Gastroesophageal sphincter (tissue), 4 donors: ENCODE results near the gene PDE4A. TPM values are rescaled to one million over a fixed set of nuclear protein-coding genes. Genes with fewer than 3 reads are reported as not detected.

Source experiments
- ATAC-seq: fragments of 150-250 bp; one replicate; pipeline ENCODE4 v1.9.1; 2016; ENCODE audit warnings: mild to moderate bottlenecking, moderate library complexity
- H3K27ac ChIP-seq, 4 donors: fragments of 200-600 bp; sonication (generic) in 3 of 4; 1 replicate in 3 of 4; 2 replicates in 1 of 4; pipeline ENCODE4 v1.5.1; 2016 to 2019
- H3K27me3 ChIP-seq: fragments of 200-600 bp; sonication (generic); one replicate; pipeline ENCODE4 v1.5.1; 2019
- H3K36me3 ChIP-seq, 2 donors: fragments of 200-600 bp; sonication (generic); one replicate each; pipeline ENCODE4 v1.5.1; 2019; ENCODE audit warnings: control low read depth in 1 of 2
- H3K4me1 ChIP-seq, 3 donors: fragments of 200-600 bp; sonication (generic); 1 replicate in 2 of 3; 2 replicates in 1 of 3; pipeline ENCODE4 v1.5.1; 2016 to 2019; ENCODE audit warnings: control low read depth in 2 of 3
- H3K4me3 ChIP-seq, 2 donors: fragments of 200-600 bp; sonication (generic); one replicate each; pipeline ENCODE4 v1.5.1; 2019; ENCODE audit warnings: mild to moderate bottlenecking in 1 of 2, moderate library complexity in 1 of 2
- H3K9me3 ChIP-seq, 3 donors: fragments of 200-600 bp; sonication (generic); one replicate each; pipeline ENCODE4 v1.5.1; 2017 to 2019; ENCODE audit warnings: control low read depth in 2 of 3
- CTCF ChIP-seq, 4 experiments: fragments of 200-600 bp in 2 of 4; fragments of 450-650 bp in 2 of 4; sonication (generic) in 1 of 4; IDR thresholded peaks; one replicate each; pipeline ENCODE4 v1.5.1; 2017 to 2019; ENCODE audit warnings: antibody characterized with exemption in 4 of 4, mild to moderate bottlenecking in 2 of 4, moderate library complexity in 2 of 4
- EP300 ChIP-seq: sonication (generic); formaldehyde crosslinking; IDR thresholded peaks from one replicate; pipeline ENCODE4 v1.6.1; 2017; ENCODE audit warnings: antibody characterized with exemption, mild to moderate bottlenecking
- POLR2A ChIP-seq, 2 donors: fragments of 450-650 bp; IDR thresholded peaks; one replicate each; pipeline ENCODE4 v1.6.1; 2017; ENCODE audit warnings: antibody characterized with exemption in 2 of 2, mild to moderate bottlenecking in 2 of 2, moderate library complexity in 1 of 2
- POLR2AphosphoS5 ChIP-seq: sonication (generic); formaldehyde crosslinking; IDR thresholded peaks from one replicate; pipeline ENCODE4 v1.6.1; 2017; ENCODE audit warnings: antibody characterized with exemption
- WGBS, 2 donors: methylation state at CpG; one replicate each; pipeline ENCODE4 v1.1.5; 2018; ENCODE audit warnings: low coverage in 1 of 2; 5-methylcytosine and 5-hydroxymethylcytosine counted together
- total RNA-seq, 4 donors: library from RNA; depleted of rRNA; stranded (reverse); fragments of >200 nt; gene quantifications; one replicate each; pipeline ENCODE4 v1.1.0, GENCODE V29; 2016

Gene PDE4A
- total RNA-seq, 4 donors from 2014 or later, result 7.3 to 22.5 (median 10.0) TPM

DNA sequence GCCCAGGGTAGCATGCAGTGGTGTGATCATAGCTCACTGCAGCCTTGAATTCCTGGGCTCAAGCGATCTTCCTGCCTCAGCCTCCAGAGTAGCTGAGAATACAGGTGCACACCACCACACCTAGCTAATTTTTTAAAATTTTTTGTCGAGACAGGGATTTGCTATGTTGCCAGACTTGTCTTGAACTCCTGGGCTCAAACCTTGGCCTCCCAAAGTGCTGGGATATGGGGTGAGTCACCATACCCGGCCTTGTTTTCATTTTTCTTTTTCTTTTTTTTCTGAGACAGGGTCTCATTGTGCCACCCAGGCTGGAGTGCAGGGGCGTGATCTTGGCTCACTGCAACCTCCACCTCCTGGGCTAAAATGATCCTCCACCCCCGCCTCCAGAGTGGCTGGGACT is 44.1 kb downstream of the PDE4A start:
- Histone ChIP-seq H3K36me3 (peaks cover 0 to 59% of the 10 kb centered on the region in 2 donors), H3K4me1 (peaks cover 0 to 15% (median 6%) of the 10 kb centered on the region in 3 donors), H3K27me3 (no peaks in the 10 kb centered on the region), H3K9me3 (no peaks in the 10 kb centered on the region), H3K27ac (no peak overlapping the region), H3K4me3 (no peak overlapping the region)
- 87% methylated on average over 4 of the region's 5 CpGs; no CpG with 5 or more reads in 1 of the 2 donors for WGBS, 2 donors
- no peak for ATAC-seq
- TF ChIP-seq POLR2A (IDR thresholded peaks at IDR 0.05) (no peak), EP300 (no peak), POLR2AphosphoS5 (no peak), CTCF (IDR thresholded peaks at IDR 0.05) (no peak)

GRCh38 chr19:10467104-10467706 is 46.9 kb downstream of the PDE4A start:
- Histone ChIP-seq H3K27me3 (no peaks in the 10 kb centered on the region), H3K4me3 (no peak overlapping the region), H3K36me3 (peaks cover 0 to 56% of the 10 kb centered on the region in 2 donors), H3K4me1 (no peaks in the 10 kb centered on the region), H3K9me3 (no peaks in the 10 kb centered on the region), H3K27ac (no peak overlapping the region)
- no peak for ATAC-seq
- TF ChIP-seq POLR2AphosphoS5 (no peak), EP300 (no peak), POLR2A (IDR thresholded peaks at IDR 0.05) (no peak), CTCF (IDR thresholded peaks at IDR 0.05) (no peak)
- 66 to 74% methylated on average over 8 to 9 of the region's 20 CpGs for WGBS, 2 donors

DNA sequence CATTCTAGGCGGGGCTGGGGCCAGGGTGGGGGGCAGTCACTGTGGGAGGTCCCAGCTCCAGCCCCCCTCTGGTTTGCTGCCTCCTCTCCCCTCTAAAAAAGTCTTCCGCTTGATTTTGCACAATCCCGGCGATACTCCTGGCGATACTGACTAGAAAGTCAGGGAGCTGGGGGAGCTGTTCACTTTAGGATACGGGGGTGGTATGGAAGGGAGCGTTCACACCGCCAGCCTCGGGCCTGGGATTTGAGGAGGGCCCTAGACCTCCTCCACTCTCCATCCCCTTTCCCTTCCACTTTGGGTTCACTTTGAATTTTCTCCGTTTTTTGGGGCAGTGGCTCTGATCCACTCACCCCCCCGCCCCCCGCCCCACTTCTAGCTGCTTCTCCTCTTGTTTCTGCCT is 47.8 kb downstream of the PDE4A start:
- 78% methylated on average over 10 of the region's 12 CpGs; no CpG with 5 or more reads in 1 of the 2 donors for WGBS, 2 donors
- Histone ChIP-seq H3K4me3 (no peak overlapping the region), H3K9me3 (no peaks in the 10 kb centered on the region), H3K27ac (no peak overlapping the region), H3K27me3 (no peaks in the 10 kb centered on the region), H3K4me1 (no peaks in the 10 kb centered on the region), H3K36me3 (peaks cover 0 to 48% of the 10 kb centered on the region in 2 donors)
- no peak for TF ChIP-seq EP300
- no peak for TF ChIP-seq CTCF (IDR thresholded peaks at IDR 0.05)
- no peak for TF ChIP-seq POLR2A (IDR thresholded peaks at IDR 0.05)
- TF ChIP-seq POLR2AphosphoS5, result no peak
- ATAC-seq, result no peak

DNA sequence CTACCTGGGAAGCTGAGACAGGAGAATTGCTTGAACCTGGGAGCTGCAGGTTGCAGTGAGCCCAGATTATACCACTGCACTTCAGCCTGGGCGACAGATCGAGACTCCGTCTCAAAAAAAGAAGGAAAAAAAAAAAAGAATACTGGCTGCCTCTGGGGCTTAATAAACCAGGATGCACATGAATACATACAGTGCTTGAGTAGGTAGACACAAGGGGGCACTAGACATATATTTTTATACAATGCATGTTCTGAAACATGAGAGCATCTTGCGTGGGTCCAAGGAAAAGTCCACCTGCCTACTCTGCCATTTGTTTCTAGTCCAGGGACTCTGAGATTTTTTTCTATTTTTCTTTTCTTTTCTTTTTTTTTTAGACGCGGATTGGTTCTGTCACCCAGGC is 51.6 kb downstream of the PDE4A start:
- no peak overlapping the region for H3K4me3 ChIP-seq
- H3K4me1 ChIP-seq, result no peaks in the 10 kb centered on the region
- 26 to 39% methylated on average over 4 to 6 of the region's 6 CpGs for WGBS, 2 donors
- ATAC-seq, result no peak
- H3K9me3 ChIP-seq, result no peaks in the 10 kb centered on the region
- H3K36me3 ChIP-seq, result peaks cover 0 to 17% of the 10 kb centered on the region in 2 donors
- no peak overlapping the region for H3K27ac ChIP-seq
- TF ChIP-seq POLR2A (IDR thresholded peaks at IDR 0.05) (no peak), CTCF (IDR thresholded peaks at IDR 0.05) (peak in 2 of 4 experiments; percentile 11 to 22)
- H3K27me3 ChIP-seq, result peaks cover 3% of the 10 kb centered on the region

DNA sequence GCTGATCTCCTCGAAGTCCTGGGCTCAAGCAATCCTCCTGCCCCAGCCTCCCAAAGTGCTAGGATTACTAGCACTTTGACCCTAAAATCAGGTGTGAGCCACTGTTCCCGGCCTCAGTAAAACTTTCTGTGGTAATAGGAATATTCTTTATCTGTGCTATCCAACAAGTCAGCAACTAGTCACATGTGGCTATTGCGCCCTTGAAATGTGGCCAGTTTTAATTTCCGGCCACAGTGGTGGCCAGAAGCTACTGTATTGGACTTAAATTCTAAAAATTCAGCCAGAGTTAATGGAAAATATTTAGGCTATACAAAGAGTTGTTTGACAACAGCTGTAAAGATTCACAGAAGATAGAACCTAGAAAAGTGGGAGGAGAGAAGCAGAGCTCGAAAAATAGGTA is 52.9 kb downstream of the PDE4A start:
- Histone ChIP-seq H3K9me3 (no peaks in the 10 kb centered on the region), H3K27me3 (peaks cover 3% of the 10 kb centered on the region), H3K4me3 (no peak overlapping the region), H3K4me1 (peaks cover 0 to under 1% (median 0%) of the 10 kb centered on the region in 3 donors), H3K27ac (no peak overlapping the region), H3K36me3 (peaks cover 0 to 5% of the 10 kb centered on the region in 2 donors)
- no peak for ATAC-seq
- WGBS, 2 donors, result 46 to 71% methylated on average over 5 of the region's 5 CpGs
- TF ChIP-seq EP300 (no peak), POLR2AphosphoS5 (no peak), POLR2A (IDR thresholded peaks at IDR 0.05) (no peak), CTCF (IDR thresholded peaks at IDR 0.05) (no peak)
